ENCODE results near the gene CIT.

DNA sequence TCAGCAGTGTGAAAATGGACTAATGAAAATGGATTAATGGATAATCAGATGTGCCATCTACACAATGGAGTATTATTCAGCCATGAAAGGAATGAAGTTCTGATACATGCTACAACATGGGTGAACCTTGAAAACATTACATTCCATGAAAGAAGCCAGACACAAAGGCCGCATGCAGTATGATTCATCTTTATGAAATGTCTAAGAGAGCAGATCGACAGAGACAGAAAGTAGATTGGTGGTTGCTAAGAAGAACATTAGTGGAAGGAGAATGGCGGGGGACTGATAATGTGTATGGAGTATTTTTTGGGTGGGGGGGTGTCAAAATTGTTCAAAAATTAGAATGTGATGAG, 161.9 kb downstream of the CIT start:
- TF ChIP-seq, protein P1, sequence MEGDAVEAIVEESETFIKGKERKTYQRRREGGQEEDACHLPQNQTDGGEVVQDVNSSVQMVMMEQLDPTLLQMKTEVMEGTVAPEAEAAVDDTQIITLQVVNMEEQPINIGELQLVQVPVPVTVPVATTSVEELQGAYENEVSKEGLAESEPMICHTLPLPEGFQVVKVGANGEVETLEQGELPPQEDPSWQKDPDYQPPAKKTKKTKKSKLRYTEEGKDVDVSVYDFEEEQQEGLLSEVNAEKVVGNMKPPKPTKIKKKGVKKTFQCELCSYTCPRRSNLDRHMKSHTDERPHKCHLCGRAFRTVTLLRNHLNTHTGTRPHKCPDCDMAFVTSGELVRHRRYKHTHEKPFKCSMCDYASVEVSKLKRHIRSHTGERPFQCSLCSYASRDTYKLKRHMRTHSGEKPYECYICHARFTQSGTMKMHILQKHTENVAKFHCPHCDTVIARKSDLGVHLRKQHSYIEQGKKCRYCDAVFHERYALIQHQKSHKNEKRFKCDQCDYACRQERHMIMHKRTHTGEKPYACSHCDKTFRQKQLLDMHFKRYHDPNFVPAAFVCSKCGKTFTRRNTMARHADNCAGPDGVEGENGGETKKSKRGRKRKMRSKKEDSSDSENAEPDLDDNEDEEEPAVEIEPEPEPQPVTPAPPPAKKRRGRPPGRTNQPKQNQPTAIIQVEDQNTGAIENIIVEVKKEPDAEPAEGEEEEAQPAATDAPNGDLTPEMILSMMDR (conservative IDR thresholded peaks at IDR 0.05 in 1 of 2, IDR thresholded peaks at IDR 0.05 in 1 of 2; ENCODE audit: low read depth in 1 of 2, low read length in 2 of 2) = no peak
- no peak for TF ChIP-seq EZH2 (IDR thresholded peaks at IDR 0.05; ENCODE audit: low read length, missing control alignments)

Measured in fibroblast of lung (primary cell).